GM19468 (cell line): ENCODE results near the gene CTCF.

Source experiments
- ATAC-seq: cut with Tn5 transposase; IDR thresholded peaks from one replicate; pipeline ENCODE4 v1.9.1; 2021; ENCODE audit warnings: mild to moderate bottlenecking, moderate library complexity, moderate number of reproducible peaks; ENCODE audit not compliant: unreplicated experiment; ENCODE audit errors: extremely low read depth

The CTCF gene

GRCh38 chr16:67674851-67675578 lies 112.7 kb downstream of the CTCF start:
- no peak for ATAC-seq

- ATAC-seq = no peak
Observed at GRCh38 chr16:67675579-67675935, 113.2 kb downstream of the CTCF start.

GRCh38 chr16:67675999-67676398 lies 113.7 kb downstream of the CTCF start:
- no peak for ATAC-seq

GRCh38 chr16:67676516-67676915 lies 114.2 kb downstream of the CTCF start:
- ATAC-seq = no peak

- no peak for ATAC-seq
Observed at GRCh38 chr16:67676939-67677338, 114.6 kb downstream of the CTCF start.

- ATAC-seq = no peak
Observed at GRCh38 chr16:67677712-67678111, 115.4 kb downstream of the CTCF start.

- no peak for ATAC-seq
Observed at GRCh38 chr16:67678354-67679023, 116.2 kb downstream of the CTCF start.

- ATAC-seq = no peak
Observed at GRCh38 chr16:67679935-67680897, 117.9 kb downstream of the CTCF start.

GRCh38 chr16:67683767-67684166 lies 121.4 kb downstream of the CTCF start:
- no peak for ATAC-seq

GRCh38 chr16:67685388-67686112 lies 123.2 kb downstream of the CTCF start:
- no peak for ATAC-seq
